DOHH2 (cell line): ENCODE results near the gene NFATC3.

ENCODE experiments used
- EZH2phosphoT487 ChIP-seq: fragments of 200-600 bp; sonication (generic); IDR thresholded peaks from 2 replicates; pipeline ENCODE4 v1.6.1; 2017; ENCODE audit warnings: borderline replicate concordance, mild to moderate bottlenecking, antibody characterized with exemption, low read length, moderate library complexity, mixed read lengths
- TF ChIP-seq, protein P1 (sequence below): fragments of 200-600 bp; sonication (generic); IDR thresholded peaks from one replicate; pipeline ENCODE4 v1.5.1; 2014; ENCODE audit warnings: antibody characterized with exemption, mild to moderate bottlenecking, low read depth, low read length; ENCODE audit not compliant: poor library complexity, severe bottlenecking

DNA sequence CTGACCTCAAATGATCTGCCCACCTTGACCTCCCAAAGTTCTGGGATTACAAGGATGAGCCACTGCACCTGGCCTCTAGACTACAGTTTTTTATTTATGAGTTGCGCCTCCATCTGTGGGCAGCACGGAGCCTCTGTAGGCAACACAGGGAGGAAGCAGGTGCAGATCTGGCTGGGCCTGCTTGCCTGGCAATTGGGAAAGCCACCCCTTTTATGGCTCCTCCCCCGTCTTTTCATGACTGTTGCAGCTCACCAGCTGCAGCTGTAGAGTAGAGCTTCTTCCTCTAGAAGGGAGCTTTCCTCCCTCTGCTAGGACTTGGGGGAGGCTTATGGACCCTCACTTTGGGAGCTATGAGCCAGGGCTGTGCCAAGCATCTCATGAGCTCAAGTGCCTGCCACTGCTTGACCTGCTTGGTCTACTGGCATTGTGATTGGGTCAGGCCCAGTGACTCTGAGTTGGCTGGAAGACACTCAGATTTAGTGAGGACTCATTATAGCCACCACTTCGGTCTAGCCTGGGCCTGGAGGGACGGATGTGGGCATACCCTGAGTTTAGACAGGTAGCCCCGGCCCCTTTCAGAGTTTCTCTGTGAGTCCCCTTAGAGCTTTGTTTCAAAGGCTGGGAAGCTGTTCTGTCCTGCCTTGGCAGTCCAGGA lies 172.2 kb downstream of the NFATC3 start:
- TF ChIP-seq, protein P1, sequence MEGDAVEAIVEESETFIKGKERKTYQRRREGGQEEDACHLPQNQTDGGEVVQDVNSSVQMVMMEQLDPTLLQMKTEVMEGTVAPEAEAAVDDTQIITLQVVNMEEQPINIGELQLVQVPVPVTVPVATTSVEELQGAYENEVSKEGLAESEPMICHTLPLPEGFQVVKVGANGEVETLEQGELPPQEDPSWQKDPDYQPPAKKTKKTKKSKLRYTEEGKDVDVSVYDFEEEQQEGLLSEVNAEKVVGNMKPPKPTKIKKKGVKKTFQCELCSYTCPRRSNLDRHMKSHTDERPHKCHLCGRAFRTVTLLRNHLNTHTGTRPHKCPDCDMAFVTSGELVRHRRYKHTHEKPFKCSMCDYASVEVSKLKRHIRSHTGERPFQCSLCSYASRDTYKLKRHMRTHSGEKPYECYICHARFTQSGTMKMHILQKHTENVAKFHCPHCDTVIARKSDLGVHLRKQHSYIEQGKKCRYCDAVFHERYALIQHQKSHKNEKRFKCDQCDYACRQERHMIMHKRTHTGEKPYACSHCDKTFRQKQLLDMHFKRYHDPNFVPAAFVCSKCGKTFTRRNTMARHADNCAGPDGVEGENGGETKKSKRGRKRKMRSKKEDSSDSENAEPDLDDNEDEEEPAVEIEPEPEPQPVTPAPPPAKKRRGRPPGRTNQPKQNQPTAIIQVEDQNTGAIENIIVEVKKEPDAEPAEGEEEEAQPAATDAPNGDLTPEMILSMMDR, result no peak
- no peak for TF ChIP-seq EZH2phosphoT487
